GM12891 (cell line): Measurements from ENCODE around the gene RBM38.

Experiments used
- POLR2AphosphoS5 ChIP-seq: IDR thresholded peaks from 2 replicates; pipeline ENCODE4 v1.6.1; 2011; ENCODE audit warnings: low read depth, low read length, control low read depth
- SPI1 ChIP-seq: IDR thresholded peaks from 2 replicates; pipeline ENCODE4 v1.6.1; 2011; ENCODE audit warnings: low read depth, low read length, control low read depth

DNA sequence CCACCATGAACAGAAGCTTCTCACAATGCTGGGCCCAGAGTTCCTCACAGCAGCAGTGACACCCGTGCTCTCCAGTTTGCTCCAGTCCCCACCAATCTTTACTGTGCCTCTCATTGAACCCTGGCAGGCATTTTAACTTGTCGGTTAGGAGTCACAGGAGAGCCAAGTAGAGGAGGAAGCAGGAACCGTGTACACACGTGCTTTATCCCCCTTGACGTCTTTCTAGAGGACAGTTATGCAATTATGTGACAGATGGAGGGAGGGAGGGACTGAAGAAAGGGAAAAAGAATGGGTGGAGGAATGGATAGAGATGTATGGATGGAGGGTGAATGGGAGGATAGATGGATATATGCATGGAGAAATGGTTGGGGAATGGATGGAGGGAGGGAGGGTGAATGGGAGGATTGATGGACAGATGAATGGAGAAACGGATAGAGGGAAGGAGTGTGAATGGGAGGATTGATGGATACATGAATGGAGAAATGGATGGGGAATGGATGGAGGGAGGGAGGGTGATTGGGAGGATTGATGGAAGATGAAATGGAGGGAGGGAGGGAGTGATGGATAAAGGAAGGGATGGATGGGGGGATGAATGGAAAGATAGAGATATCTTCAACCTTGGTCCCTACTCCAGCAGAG lies 26.0 kb downstream of the RBM38 start:
- no peak for TF ChIP-seq POLR2AphosphoS5
- no peak for TF ChIP-seq SPI1
